A673 (cell line): ENCODE measurements around the gene SIRT2. TPM values are rescaled to one million over a fixed set of nuclear protein-coding genes. Genes with fewer than 3 reads are reported as not detected.
A peak's percentile ranks its signal among the peaks of the same experiment; 100 is the strongest.

ENCODE experiments used
- BruUV-seq: library from RNA; stranded (reverse); fragments of 400-500 nt; replicated peaks from 2 replicates; lab custom pipeline; 2021; lab: Mats Ljungman, UMichigan
- CTCF ChIA-PET: fragments of 300-600 bp; sonication (Branson Sonifier 250); formaldehyde crosslinking; loops from one replicate; lab custom pipeline; 2022; ENCODE audit warnings: antibody characterized with exemption; lab: Charles Lee
- POLR2A ChIA-PET: fragments of 300-600 bp; sonication (Branson Sonifier 250); formaldehyde crosslinking; loops from one replicate; lab custom pipeline; 2022; ENCODE audit warnings: antibody characterized with exemption; ENCODE audit not compliant: low non-redundant PET; lab: Charles Lee
- DNase-seq: peaks from one replicate; pipeline ENCODE4 v3.0.0-alpha.2; 2015; ENCODE audit warnings: low spot score
- H3K27ac ChIP-seq: fragments of 200-600 bp; sonication (generic); 2 replicates; pipeline ENCODE4 v1.5.1; 2016; ENCODE audit warnings: mixed run types, low read depth, mild to moderate bottlenecking, mixed read lengths, antibody characterized with exemption, low read length; ENCODE audit not compliant: poor library complexity, severe bottlenecking
- H3K27me3 ChIP-seq: fragments of 200-600 bp; sonication (generic); replicated peaks from 2 replicates; pipeline ENCODE4 v1.6.1; 2017; ENCODE audit warnings: mixed run types, low read depth, mild to moderate bottlenecking, mixed read lengths, antibody characterized with exemption, low read length; ENCODE audit not compliant: insufficient read depth, poor library complexity
- H3K36me3 ChIP-seq: fragments of 200-600 bp; sonication (generic); 2 replicates; pipeline ENCODE4 v1.6.1; 2016; ENCODE audit warnings: mixed run types, mild to moderate bottlenecking, mixed read lengths, antibody characterized with exemption, low read length; ENCODE audit not compliant: insufficient read depth, poor library complexity, severe bottlenecking
- H3K4me1 ChIP-seq: fragments of 200-600 bp; sonication (generic); 2 replicates; pipeline ENCODE4 v1.6.1; 2017; ENCODE audit warnings: mixed run types, mild to moderate bottlenecking, mixed read lengths, antibody characterized with exemption, low read length; ENCODE audit not compliant: insufficient read depth, poor library complexity, severe bottlenecking
- H3K4me3 ChIP-seq: fragments of 200-600 bp; sonication (generic); 2 replicates; pipeline ENCODE4 v1.5.1; 2016; ENCODE audit warnings: low read depth, mixed run types, mild to moderate bottlenecking, mixed read lengths, low read length; ENCODE audit not compliant: poor library complexity, severe bottlenecking
- H3K9me3 ChIP-seq: fragments of 200-600 bp; sonication (generic); 2 replicates; pipeline ENCODE4 v1.6.1; 2016; ENCODE audit warnings: mixed run types, low read depth, mild to moderate bottlenecking, mixed read lengths, antibody characterized with exemption, low read length; ENCODE audit not compliant: poor library complexity, severe bottlenecking
- EZH2 ChIP-seq: fragments of 200-600 bp; sonication (generic); IDR thresholded peaks from 2 replicates; pipeline ENCODE4 v1.6.1; 2017; ENCODE audit warnings: borderline replicate concordance, low read depth, mild to moderate bottlenecking, mixed read lengths, antibody characterized with exemption, low read length; ENCODE audit not compliant: poor library complexity, severe bottlenecking
- intact Hi-C: fragments of 100-400 bp; cut with micrococcal nuclease; formaldehyde crosslinking; loops from one replicate; pipeline ENCODE4 v1.10.0; 2022; ENCODE audit not compliant: unreplicated experiment
- total RNA-seq: library from RNA; stranded (reverse); gene quantifications from 2 replicates; pipeline ENCODE4 v1.2.3, GENCODE V29; 2021
- TF ChIP-seq, protein P1 (sequence below): fragments of 300-800, 200-600 bp; sonication (generic); conservative IDR thresholded peaks from 2 replicates; pipeline ENCODE4 v1.5.1; 2017; ENCODE audit warnings: low read depth, mild to moderate bottlenecking, antibody characterized with exemption, low read length, moderate library complexity, mixed read lengths

SIRT2 gene
- total RNA-seq, 1 experiment from 2014 or later = 32.2 TPM

DNA sequence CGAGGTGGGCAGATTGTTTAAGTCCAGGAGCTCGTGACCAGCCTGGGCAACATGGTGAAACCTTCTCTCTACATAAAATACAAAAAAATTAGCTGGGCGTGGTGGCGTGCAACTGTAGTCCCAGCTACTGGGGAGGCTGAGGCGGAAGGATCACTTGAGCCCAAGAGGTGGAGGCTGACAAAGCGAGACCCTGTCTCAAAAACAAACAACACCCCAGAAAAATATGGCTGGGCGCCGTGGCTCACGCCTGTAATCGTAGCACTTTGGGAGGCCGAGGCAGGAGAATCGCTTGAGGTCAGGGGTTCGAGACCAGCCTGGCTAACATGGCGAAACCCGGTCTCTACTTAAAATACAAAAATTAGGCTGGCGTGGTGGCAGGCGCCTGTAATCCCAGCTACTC is 46.2 kb downstream of the SIRT2 start:
- intact Hi-C loops = no loop called here
- BruUV-seq = no TSS peak
- Histone ChIP-seq H3K9me3 (no peaks in the 10 kb centered on the region), H3K27me3 (no peaks in the 10 kb centered on the region), H3K4me1 (peaks cover 6% of the 10 kb centered on the region), H3K4me3 (peak overlapping the region; percentile 88), H3K36me3 (peaks cover 7% of the 10 kb centered on the region), H3K27ac (no peak overlapping the region)
- ChIA-PET POLR2A (no interaction called here), CTCF (no interaction called here)
- no peak for DNase-seq
- no peak for TF ChIP-seq EZH2
- TF ChIP-seq, protein P1, sequence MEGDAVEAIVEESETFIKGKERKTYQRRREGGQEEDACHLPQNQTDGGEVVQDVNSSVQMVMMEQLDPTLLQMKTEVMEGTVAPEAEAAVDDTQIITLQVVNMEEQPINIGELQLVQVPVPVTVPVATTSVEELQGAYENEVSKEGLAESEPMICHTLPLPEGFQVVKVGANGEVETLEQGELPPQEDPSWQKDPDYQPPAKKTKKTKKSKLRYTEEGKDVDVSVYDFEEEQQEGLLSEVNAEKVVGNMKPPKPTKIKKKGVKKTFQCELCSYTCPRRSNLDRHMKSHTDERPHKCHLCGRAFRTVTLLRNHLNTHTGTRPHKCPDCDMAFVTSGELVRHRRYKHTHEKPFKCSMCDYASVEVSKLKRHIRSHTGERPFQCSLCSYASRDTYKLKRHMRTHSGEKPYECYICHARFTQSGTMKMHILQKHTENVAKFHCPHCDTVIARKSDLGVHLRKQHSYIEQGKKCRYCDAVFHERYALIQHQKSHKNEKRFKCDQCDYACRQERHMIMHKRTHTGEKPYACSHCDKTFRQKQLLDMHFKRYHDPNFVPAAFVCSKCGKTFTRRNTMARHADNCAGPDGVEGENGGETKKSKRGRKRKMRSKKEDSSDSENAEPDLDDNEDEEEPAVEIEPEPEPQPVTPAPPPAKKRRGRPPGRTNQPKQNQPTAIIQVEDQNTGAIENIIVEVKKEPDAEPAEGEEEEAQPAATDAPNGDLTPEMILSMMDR = no peak

DNA sequence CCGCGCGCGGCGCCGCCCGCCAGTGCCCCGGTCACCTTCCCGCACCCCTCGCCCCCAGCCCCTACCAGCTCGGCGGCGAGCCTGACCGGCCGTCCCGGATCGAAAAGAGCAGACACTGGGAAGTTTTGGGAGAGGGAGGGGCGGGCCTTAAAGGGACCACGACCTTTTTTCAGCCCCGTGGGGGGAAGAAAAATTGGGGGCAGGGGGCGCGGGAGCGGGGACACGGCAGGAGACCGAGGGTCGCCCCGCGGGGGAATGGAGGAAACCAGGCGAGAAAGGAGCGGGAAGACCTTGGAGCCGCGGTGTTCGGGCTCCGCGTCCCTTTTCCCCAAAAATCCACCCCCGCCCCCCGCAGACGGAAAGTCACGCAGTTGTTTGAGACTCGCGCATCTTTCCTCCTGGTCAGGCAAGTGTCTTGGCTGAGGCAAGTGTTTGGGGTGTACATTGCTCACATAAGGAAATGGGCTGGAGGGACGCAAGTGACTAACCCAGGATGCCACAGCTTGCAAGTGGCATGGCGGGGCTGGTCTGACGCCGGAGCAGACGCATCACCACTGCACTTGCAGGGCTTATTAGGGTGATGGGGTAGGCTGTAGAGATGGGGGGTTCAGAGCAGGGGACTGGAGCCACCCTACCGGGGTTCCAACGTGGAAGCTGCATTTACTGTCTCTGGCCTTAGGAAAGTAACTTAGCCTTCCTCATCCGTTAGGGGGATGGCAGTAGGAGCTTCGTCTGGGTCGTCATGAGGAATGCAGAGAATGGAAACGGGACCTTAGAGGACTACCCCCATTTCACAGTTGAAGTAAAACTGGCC is 47.0 kb downstream of the SIRT2 start:
- TF ChIP-seq, protein P1 = no peak
- no peak for TF ChIP-seq EZH2
- Histone ChIP-seq H3K27me3 (no peaks in the 10 kb centered on the region), H3K4me1 (peaks cover 11% of the 10 kb centered on the region), H3K4me3 (peak overlapping the region; percentile 88), H3K9me3 (no peaks in the 10 kb centered on the region), H3K36me3 (peaks cover 15% of the 10 kb centered on the region), H3K27ac (peak overlapping the region; percentile 95)
- intact Hi-C loops = no loop called here
- POLR2A ChIA-PET = no interaction called here
- BruUV-seq = TSS peak; percentile 56
- peak; percentile 50 for DNase-seq
- CTCF ChIA-PET = no interaction called here

DNA sequence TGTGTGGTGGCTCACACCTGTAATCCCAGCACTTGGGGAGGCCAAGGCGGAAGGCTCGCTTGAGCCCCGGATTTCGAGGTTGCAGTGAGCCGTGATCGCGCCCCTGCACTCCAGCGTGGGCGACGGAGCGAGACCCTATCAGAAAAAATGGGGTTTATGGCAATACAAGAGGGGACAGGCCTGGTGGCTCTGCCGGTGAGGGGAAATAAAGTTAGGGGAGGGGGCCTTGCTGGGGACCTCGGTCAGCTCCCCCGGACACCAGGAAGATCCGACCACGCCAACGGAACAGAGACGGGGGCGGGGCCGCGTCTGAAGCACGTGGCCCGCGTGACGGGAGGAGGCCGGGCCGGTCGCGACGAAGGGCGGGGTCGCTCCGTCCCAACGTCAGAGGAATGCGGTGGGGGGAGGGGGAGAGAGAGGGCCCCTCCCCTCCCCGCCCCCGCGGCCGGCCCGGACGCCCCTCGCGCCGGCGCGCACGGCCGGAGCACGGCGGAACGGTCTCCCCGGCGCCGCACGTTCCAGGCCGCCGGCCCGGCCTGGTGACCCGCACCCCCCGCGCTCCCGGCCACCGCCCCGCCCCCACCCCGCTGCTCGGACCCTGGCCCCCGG is 47.7 kb downstream of the SIRT2 start:
- Histone ChIP-seq H3K4me1 (peaks cover 13% of the 10 kb centered on the region), H3K27ac (peak overlapping the region; percentile 95), H3K36me3 (peaks cover 22% of the 10 kb centered on the region), H3K9me3 (no peaks in the 10 kb centered on the region), H3K27me3 (no peaks in the 10 kb centered on the region), H3K4me3 (peak overlapping the region; percentile 88)
- intact Hi-C loops = loop anchor here (2.0 kb wide), 2 partner anchors 47 to 79 kb away; partner anchors contain the start of genes MRPS12, NFKBIB, SARS2 and SIRT2
- POLR2A ChIA-PET = no interaction called here
- BruUV-seq = no TSS peak
- TF ChIP-seq EZH2 = no peak
- TF ChIP-seq, protein P1 = no peak
- peak; percentile 94 for DNase-seq
- CTCF ChIA-PET = no interaction called here
